ENCODE measurements around the gene AK1.
"Not testable (repeated sequence)": the region's sequence is repeated elsewhere in the genome, so short reads cannot be mapped to it uniquely, and the experiment has no call there.

Gene AK1

GRCh38 chr9:127844821-127845359, 32.6 kb downstream of the AK1 start:
- TF ChIP-seq, protein P1, sequence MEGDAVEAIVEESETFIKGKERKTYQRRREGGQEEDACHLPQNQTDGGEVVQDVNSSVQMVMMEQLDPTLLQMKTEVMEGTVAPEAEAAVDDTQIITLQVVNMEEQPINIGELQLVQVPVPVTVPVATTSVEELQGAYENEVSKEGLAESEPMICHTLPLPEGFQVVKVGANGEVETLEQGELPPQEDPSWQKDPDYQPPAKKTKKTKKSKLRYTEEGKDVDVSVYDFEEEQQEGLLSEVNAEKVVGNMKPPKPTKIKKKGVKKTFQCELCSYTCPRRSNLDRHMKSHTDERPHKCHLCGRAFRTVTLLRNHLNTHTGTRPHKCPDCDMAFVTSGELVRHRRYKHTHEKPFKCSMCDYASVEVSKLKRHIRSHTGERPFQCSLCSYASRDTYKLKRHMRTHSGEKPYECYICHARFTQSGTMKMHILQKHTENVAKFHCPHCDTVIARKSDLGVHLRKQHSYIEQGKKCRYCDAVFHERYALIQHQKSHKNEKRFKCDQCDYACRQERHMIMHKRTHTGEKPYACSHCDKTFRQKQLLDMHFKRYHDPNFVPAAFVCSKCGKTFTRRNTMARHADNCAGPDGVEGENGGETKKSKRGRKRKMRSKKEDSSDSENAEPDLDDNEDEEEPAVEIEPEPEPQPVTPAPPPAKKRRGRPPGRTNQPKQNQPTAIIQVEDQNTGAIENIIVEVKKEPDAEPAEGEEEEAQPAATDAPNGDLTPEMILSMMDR (IDR thresholded peaks at IDR 0.05; ENCODE audit: low read depth, low read length) = no peak
- H3K4me3 ChIP-seq (replicated peaks in 1 of 2; ENCODE audit: low read depth in 2 of 2, low read length in 2 of 2) = peak overlapping the region in 1 of 2 donors; percentile 3
- DNase-seq (ENCODE audit: low read depth in 2 of 2) = peak; percentile 86 to 88

- H3K4me3 ChIP-seq (replicated peaks in 1 of 2; ENCODE audit: low read depth in 2 of 2, low read length in 2 of 2) = no peak overlapping the region
- DNase-seq (ENCODE audit: low read depth in 2 of 2) = no peak
- TF ChIP-seq, protein P1 (IDR thresholded peaks at IDR 0.05; ENCODE audit: low read depth, low read length) = no peak
Observed at GRCh38 chr9:127841087-127841835, 36.2 kb downstream of the AK1 start.

DNA sequence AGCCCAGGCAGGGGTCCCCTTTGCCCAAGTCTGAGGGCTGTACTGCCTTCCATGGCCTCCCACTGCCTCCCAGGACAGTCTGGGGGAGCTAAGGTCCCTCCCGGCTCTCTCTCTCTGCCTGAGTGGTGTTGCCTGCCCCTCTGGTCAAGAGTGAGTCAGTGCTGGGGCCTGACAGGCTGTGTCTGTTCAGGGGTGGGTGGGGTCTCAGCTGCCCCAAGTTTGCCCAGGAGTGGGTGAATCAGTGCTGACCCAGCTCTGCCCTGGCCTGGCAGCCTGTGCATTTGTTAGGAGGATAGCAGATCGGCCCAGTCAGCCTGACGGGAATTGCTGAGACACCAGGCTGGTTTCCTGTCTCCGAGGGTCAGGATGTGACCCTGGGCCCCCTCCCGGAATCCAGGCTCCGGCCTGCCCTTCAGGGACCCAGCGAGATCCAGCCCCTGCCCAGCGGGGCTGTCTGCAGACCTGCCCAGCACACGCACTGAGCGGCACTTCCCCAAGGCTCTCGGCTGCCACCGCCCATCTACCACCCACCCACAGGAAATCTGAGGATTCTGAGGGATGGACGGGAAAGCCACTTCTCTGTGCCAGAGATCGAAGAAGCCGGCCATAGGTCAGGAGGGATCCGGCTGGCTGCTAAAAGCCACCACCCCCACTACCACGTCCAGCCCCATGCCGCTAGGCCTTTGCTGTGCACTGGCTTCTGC, 38.9 kb downstream of the AK1 start:
- TF ChIP-seq, protein P1 (IDR thresholded peaks at IDR 0.05; ENCODE audit: low read depth, low read length) = no peak
- DNase-seq (ENCODE audit: low read depth in 2 of 2) = peak; percentile 98 to 99
- H3K4me3 ChIP-seq (replicated peaks in 1 of 2; ENCODE audit: low read depth in 2 of 2, low read length in 2 of 2) = peak overlapping the region; percentile 2 to 24

GRCh38 chr9:127837346-127837745, 40.1 kb downstream of the AK1 start:
- TF ChIP-seq, protein P1 (IDR thresholded peaks at IDR 0.05; ENCODE audit: low read depth, low read length) = no peak
- peak; percentile 44 to 65 for DNase-seq (ENCODE audit: low read depth in 2 of 2)
- H3K4me3 ChIP-seq (replicated peaks in 1 of 2; ENCODE audit: low read depth in 2 of 2, low read length in 2 of 2) = no peak overlapping the region

DNA sequence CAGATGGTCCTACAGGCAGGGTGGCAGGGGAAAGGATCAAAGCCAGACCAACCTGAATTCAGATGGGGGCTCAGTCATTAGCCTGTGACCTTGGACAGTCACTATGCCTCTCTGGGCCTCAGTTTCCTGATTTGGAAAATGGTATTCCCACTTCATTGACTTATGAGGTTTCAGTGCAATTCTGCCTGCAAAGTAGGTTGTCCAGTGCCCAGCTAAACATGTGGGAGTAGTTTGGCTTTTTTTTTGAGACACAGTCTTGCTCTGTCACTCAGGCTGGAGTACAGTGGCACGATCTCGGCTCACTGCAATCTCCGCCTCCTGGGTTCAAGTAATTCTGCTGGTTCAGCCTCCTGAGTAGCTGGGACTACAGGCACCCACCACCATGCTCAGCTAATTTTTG, 40.9 kb downstream of the AK1 start:
- DNase-seq (ENCODE audit: low read depth in 2 of 2) = not testable (repeated sequence)

GRCh38 chr9:127835991-127836516, 41.4 kb downstream of the AK1 start:
- no peak overlapping the region for H3K4me3 ChIP-seq (replicated peaks in 1 of 2; ENCODE audit: low read depth in 2 of 2, low read length in 2 of 2)
- TF ChIP-seq, protein P1 (IDR thresholded peaks at IDR 0.05; ENCODE audit: low read depth, low read length) = no peak
- peak; percentile 80 to 84 for DNase-seq (ENCODE audit: low read depth in 2 of 2)

More for the DNA sequence above, 40.9 kb downstream of the AK1 start:
- not testable (repeated sequence) for H3K4me3 ChIP-seq (replicated peaks in 1 of 2; ENCODE audit: low read depth in 2 of 2, low read length in 2 of 2)

- TF ChIP-seq, protein P1 (IDR thresholded peaks at IDR 0.05; ENCODE audit: low read depth, low read length) = no peak
- H3K4me3 ChIP-seq (replicated peaks in 1 of 2; ENCODE audit: low read depth in 2 of 2, low read length in 2 of 2) = no peak overlapping the region
- peak; percentile 59 to 62 for DNase-seq (ENCODE audit: low read depth in 2 of 2)
Observed at GRCh38 chr9:127833555-127833954, 43.9 kb downstream of the AK1 start.
